ENCODE results near the gene IL17RE.

The IL17RE gene

DNA sequence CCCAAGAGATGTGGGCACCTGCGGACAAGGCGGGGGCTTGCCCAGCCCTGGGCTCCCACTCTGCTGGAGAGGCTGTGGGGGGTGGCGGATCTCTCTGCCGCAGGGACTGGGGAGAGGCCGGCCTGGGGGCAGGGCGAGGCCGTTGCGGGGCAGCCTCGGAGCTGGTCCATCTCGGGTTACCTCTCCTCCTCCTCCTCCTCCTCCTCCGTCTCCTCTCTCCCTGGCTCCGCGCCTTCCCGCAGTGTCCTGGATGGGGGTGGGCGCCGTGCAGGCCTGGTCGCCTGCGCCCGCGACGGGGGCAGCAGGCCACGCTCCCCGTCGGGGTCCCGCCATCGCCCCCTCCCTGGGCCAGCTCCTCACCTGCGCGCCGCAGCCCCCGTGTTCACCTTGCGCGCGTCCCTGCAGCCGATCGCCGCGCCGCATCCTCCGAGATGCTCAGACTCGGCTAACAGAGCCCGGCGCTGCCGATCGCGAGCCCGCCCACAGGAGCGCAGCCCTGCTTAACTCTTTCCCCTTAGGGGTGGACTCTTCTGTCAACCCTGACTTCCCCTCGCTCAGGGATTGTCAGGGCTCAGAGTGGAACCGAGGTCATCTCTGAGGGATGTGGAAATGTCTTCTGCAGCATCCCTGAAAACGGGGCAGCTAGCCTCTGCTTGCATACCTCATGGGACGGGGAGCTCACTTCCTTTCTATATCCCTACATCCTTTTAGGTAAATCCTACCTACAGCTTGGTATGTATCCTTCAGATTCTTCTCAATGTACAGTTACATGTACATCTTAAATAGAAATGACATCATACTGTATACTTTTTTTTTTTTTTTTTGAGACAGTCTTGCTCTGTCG lies 49.5 kb downstream of the IL17RE start, which contains the start of gene PRRT3:
PRRT3 (minus strand) TSS at position 447 of the 844 bp plus-strand sequence. CDS start 2,293 bp downstream, outside the sequence.
- DNase-seq (ENCODE audit: low read depth, low spot score): no peak

DNA sequence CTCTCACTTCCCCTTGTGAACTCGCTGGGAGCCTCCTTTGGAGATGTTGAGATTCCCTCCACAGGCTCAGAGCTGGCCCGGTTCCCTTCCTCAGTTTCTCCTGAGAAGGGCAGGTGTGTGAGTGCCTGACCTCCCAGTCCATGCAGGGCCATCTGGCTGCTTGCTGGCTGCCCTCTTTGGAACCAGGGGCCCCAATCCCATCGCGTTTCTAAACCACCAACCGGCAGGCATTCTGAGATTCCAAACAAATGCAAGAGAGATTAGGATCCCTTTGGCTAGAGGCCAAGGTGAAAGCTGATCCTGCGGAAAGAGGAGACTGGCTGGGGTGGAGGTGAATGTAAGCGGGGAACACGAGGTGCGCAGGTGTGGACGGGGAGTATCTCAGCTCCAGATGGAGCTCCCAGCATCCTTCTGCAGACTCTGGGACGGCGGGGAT lies 52.4 kb downstream of the IL17RE start:
- no peak for DNase-seq (ENCODE audit: low read depth, low spot score)

DNA sequence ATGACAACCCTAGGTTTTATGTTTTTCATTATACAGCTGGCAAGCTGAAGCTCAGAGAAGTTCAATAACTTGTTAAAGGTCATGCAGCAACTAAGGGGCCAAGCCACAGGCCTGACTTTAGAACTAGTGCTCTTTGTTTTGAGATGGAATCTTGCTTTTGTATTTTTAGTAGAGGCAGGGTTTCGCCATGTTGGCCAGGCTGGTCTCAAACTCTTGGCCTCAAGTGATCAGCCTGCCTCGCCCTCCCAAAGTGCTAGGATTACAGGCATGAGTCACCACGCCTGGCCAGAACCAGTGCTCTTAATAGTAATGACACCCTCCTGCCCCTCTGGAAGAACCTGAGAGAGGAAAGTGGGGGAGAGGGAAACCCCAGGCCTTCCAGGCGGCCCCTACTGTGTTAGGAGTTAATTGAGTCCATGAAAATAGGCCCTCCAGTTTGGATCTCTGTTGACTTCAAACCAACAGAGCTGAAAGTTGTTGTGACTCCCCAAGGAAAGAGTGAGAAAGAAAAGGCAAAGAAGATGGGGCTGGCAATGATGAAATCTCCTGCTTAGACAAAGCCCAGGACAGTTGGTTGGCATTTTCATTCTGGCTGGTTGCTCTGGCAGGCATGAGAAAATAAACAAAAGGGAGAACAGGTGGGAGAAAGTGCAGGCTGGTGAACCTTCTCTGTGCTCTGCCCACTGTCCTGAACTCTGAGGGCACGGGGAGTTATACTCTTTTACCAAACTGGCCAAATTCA lies 53.1 kb downstream of the IL17RE start:
- no peak for DNase-seq (ENCODE audit: low read depth, low spot score)

DNA sequence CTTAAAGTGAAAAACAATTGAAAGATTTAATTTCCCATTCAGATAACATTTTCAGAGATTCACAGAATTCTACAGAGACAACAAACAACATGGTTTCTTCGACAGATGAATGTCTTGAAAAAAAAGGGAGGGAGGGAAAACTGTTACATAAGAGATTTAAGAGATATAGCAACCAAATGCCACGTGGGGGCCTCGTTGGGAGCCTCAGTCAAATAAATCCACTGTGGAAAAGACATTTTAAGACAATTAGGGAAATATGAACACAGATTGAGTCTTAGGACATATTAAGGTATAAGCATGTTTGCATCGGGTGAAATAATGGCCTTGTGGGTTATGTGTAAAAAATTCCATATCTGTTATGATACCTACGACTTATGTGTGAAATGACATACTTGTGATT lies 54.6 kb downstream of the IL17RE start:
- DNase-seq (ENCODE audit: low read depth, low spot score): no peak

DNA sequence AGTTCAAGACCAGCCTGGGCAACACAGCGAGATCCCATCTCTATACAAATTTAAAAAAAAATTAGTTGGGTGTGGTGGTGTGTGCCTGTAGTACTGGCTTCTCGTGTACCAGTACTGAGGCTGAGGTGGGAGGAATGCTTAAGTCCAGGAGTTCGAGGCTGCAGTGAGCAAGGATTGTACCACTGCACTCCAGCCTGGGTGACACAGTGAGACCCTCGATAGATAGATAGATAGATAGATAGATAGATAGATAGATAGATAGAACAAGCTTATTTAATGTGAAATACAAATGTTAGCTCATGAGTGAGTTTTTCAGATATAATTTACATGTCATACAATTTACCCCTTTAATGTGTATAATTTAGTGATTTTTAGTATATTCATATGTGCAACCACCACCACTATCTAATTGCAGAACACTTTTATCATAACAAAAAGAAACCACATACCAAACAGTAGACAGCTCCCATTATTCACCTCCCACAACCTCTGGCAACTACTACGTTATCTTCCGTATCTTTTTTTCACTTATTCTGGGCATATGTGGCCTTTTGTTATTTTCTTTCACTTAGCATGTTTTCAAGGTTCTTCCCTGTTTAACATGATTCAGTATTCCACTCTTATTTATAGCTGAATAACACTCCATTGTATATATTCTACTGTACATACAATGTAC lies 62.7 kb downstream of the IL17RE start:
- DNase-seq (ENCODE audit: low read depth, low spot score): no peak
